ENCODE measurements around the gene LBH. TPM values are rescaled to one million over a fixed set of nuclear protein-coding genes. Genes with fewer than 3 reads are reported as not detected.
"Not testable (repeated sequence)": the region's sequence is repeated elsewhere in the genome, so short reads cannot be mapped to it uniquely, and the experiment has no call there.

LBH gene
- total RNA-seq, 2 donors from 2014 or later, result 118 to 127 TPM

- ATAC-seq, result no peak
- DNase-seq, result no peak
- H3K4me1 Mint-ChIP-seq, result peaks cover 48% of the 10 kb centered on the region
- H3K36me3 Mint-ChIP-seq (ENCODE audit: low read depth), result peaks cover 16% of the 10 kb centered on the region
- H3K27ac Mint-ChIP-seq, result peak overlapping the region; percentile 39
- no peak overlapping the region for H3K4me3 Mint-ChIP-seq
- no peaks in the 10 kb centered on the region for H3K9me3 ChIP-seq (ENCODE audit: control insufficient read depth, low read length, poor library complexity, severe bottlenecking)
- H3K27me3 Mint-ChIP-seq, result no peaks in the 10 kb centered on the region
Observed at GRCh38 chr2:30259827-30260679, 28.7 kb downstream of the LBH start.

DNA sequence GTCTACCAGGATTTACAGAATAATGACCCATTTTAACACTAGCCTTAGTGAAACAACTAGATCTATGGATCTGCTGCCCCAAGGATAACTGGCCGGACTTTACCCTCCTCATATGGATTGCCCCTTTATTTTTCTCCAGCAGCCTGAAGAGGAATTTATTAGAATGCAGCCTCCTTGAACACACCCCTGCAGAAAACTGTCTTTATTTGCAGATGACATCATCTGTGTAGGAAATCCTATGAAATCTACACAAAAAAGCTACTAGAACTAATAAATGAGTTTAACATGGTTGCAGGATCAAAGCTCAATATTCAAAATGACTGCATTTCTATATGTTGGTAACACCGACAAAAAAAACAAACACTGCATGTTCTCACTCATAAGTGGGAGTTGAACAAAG lies 29.6 kb downstream of the LBH start:
- Mint-ChIP-seq H3K27me3 (no peaks in the 10 kb centered on the region), H3K36me3 (ENCODE audit: low read depth) (peaks cover 17% of the 10 kb centered on the region), H3K4me3 (no peak overlapping the region), H3K4me1 (peaks cover 50% of the 10 kb centered on the region), H3K27ac (peak overlapping the region; percentile 39)
- DNase-seq (no peak), ATAC-seq (no peak)
- no peaks in the 10 kb centered on the region for H3K9me3 ChIP-seq (ENCODE audit: control insufficient read depth, low read length, poor library complexity, severe bottlenecking)

GRCh38 chr2:30261695-30262211 lies 30.4 kb downstream of the LBH start:
- H3K9me3 ChIP-seq (ENCODE audit: control insufficient read depth, low read length, poor library complexity, severe bottlenecking), result no peaks in the 10 kb centered on the region
- Mint-ChIP-seq H3K4me1 (peaks cover 51% of the 10 kb centered on the region), H3K36me3 (ENCODE audit: low read depth) (peaks cover 19% of the 10 kb centered on the region), H3K27ac (peak overlapping the region; percentile 48), H3K4me3 (no peak overlapping the region), H3K27me3 (no peaks in the 10 kb centered on the region)
- ATAC-seq, result no peak
- DNase-seq, result no peak

GRCh38 chr2:30262716-30263309 lies 31.5 kb downstream of the LBH start:
- ATAC-seq (no peak), DNase-seq (no peak)
- no peaks in the 10 kb centered on the region for H3K9me3 ChIP-seq (ENCODE audit: control insufficient read depth, low read length, poor library complexity, severe bottlenecking)
- Mint-ChIP-seq H3K27ac (peak overlapping the region; percentile 48), H3K4me1 (peaks cover 48% of the 10 kb centered on the region), H3K27me3 (no peaks in the 10 kb centered on the region), H3K36me3 (ENCODE audit: low read depth) (peaks cover 17% of the 10 kb centered on the region), H3K4me3 (no peak overlapping the region)

DNA sequence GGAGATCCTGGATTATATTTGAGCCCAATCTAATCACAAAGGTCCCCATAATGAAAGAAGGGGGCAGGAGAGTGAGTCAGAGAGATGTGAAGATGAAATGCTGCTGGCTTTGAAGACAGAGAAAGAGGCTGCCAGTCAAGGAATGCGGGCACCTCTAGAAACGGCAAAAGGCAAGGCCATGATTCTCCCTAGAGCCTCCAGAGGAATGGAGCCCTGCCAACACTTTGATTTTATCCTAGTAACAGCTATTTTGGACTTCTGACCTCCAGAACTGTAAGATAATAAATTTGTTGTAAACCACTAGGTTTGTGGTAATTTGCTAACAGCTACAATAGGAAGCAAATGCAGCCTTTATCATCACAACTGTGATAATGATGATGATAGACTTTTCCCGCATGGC lies 32.9 kb downstream of the LBH start:
- H3K9me3 ChIP-seq (ENCODE audit: control insufficient read depth, low read length, poor library complexity, severe bottlenecking), result no peaks in the 10 kb centered on the region
- H3K4me3 Mint-ChIP-seq, result peak overlapping the region; percentile 31
- no peak for DNase-seq
- H3K36me3 Mint-ChIP-seq (ENCODE audit: low read depth), result peaks cover 10% of the 10 kb centered on the region
- peaks cover 41% of the 10 kb centered on the region for H3K4me1 Mint-ChIP-seq
- H3K27ac Mint-ChIP-seq, result peak overlapping the region; percentile 48
- no peaks in the 10 kb centered on the region for H3K27me3 Mint-ChIP-seq
- no peak for ATAC-seq

- peaks cover 6% of the 10 kb centered on the region for H3K36me3 Mint-ChIP-seq (ENCODE audit: low read depth)
- no peaks in the 10 kb centered on the region for H3K9me3 ChIP-seq (ENCODE audit: control insufficient read depth, low read length, poor library complexity, severe bottlenecking)
- H3K27me3 Mint-ChIP-seq, result no peaks in the 10 kb centered on the region
- no peak for DNase-seq
- H3K27ac Mint-ChIP-seq, result peak overlapping the region; percentile 97
- no peak for ATAC-seq
- H3K4me3 Mint-ChIP-seq, result peak overlapping the region; percentile 93
- peaks cover 32% of the 10 kb centered on the region for H3K4me1 Mint-ChIP-seq
Observed at GRCh38 chr2:30265052-30266015, 34.0 kb downstream of the LBH start.

DNA sequence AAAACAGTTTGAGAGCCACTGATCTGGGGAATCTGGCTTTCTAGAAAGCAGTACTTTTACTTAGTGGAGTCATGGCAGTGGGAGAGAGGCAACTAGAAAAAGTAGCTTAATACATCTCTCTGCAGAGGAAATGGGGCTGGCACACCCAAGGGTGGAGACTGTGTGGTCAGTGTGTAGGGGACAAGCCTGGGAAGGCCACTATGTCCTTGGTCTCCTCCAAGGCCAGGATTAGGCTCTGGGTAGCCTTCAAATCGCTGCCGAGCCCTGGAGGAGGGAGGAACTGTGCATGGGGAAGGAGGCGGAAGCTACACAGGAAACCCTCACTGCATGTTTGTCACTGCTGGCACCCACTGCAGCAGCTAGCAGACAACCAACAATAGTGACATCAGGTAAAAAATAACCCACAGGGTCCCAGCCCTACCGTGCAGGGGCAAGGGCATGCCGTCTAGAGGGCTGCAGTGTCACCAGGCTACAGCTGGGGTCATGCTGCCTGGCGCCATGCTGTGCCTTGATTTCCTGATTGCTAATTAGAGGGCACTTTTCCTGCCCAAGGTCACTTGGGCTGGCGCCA lies 34.8 kb downstream of the LBH start:
- Mint-ChIP-seq H3K4me1 (peaks cover 27% of the 10 kb centered on the region), H3K36me3 (ENCODE audit: low read depth) (peaks cover 6% of the 10 kb centered on the region), H3K4me3 (peak overlapping the region; percentile 93), H3K27me3 (no peaks in the 10 kb centered on the region), H3K27ac (peak overlapping the region; percentile 97)
- DNase-seq (peak in 2 of 3 donors; percentile 45), ATAC-seq (peak; percentile 93)
- no peaks in the 10 kb centered on the region for H3K9me3 ChIP-seq (ENCODE audit: control insufficient read depth, low read length, poor library complexity, severe bottlenecking)

GRCh38 chr2:30266705-30267104 lies 35.4 kb downstream of the LBH start:
- Mint-ChIP-seq H3K36me3 (ENCODE audit: low read depth) (peaks cover 6% of the 10 kb centered on the region), H3K4me3 (peak overlapping the region; percentile 93), H3K27me3 (no peaks in the 10 kb centered on the region), H3K4me1 (peaks cover 31% of the 10 kb centered on the region), H3K27ac (peak overlapping the region; percentile 97)
- ATAC-seq (peak; percentile 15), DNase-seq (no peak)
- no peaks in the 10 kb centered on the region for H3K9me3 ChIP-seq (ENCODE audit: control insufficient read depth, low read length, poor library complexity, severe bottlenecking)

DNA sequence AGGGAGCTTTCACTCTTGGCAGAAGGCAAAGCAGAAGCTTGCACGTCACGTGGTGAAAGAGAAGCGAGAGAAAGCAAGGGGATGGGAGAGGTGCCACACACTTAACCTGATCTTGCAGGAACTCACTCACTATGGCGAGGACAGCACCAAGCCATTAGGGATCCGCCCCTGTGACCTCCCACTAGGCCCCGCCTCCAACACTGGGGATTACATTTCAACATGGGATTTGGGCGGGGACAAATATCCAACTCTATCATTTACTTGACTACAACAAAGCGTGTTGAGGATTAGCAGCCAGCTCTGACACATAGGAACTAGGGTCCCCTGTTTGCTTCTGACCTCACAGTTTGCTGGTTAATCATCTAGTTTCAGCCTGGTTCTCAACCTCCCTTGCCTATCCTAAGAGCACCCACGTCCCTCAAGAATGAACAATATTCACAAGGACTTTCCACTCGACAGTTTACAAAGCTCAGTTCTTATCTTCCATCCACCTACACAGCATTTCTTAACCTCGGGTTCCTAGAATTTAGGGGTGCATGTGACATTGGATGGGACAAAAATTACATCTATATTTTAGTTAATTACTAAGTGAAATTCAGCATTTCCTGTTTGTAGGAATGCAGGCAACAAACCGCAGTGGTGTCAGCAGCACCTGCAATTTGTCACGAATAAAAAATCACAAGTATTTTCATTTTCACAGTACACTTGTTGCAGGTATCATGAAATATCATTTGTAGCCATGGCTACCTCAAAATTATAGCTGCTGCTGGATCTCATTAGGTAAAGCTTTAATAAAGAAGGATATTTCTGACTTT lies 36.0 kb downstream of the LBH start:
- ATAC-seq (peak; percentile 22), DNase-seq (no peak)
- H3K4me3 Mint-ChIP-seq, result peak overlapping the region; percentile 93
- no peaks in the 10 kb centered on the region for H3K27me3 Mint-ChIP-seq
- H3K36me3 Mint-ChIP-seq (ENCODE audit: low read depth), result peaks cover 6% of the 10 kb centered on the region
- H3K9me3 ChIP-seq (ENCODE audit: control insufficient read depth, low read length, poor library complexity, severe bottlenecking), result no peaks in the 10 kb centered on the region
- H3K4me1 Mint-ChIP-seq, result peaks cover 32% of the 10 kb centered on the region
- peak overlapping the region; percentile 97 for H3K27ac Mint-ChIP-seq

DNA sequence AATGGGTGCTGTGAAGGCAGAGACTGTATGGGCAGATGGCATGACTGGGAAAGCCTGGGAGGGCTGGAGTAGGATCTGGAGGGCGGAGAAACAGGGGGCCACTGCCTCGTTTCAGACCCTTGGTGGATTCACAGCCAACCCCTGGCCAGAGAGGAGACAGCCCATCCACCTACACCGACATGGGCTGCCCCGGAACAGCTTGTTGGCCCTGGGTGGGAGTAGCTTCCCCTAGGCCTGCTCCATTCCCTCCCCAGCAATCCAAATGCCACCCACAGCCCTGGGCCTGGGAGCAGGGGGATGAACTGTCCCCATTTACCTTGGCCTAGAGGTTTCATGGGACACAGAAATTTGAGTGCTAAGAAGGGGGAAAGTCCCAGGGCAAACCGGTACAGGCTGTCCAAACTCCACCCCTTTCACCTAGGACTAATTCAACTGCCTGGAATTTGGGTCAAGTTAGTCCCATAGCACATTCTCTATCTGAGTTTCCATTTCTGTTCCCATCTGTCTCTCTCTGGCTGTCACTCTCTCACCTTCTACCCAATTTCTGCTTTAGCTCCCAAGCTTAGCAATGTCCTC lies 37.0 kb downstream of the LBH start:
- DNase-seq, result no peak
- Mint-ChIP-seq H3K27ac (peak overlapping the region; percentile 97), H3K4me3 (peak overlapping the region; percentile 12), H3K27me3 (no peaks in the 10 kb centered on the region), H3K4me1 (peaks cover 33% of the 10 kb centered on the region), H3K36me3 (ENCODE audit: low read depth) (peaks cover 3% of the 10 kb centered on the region)
- H3K9me3 ChIP-seq (ENCODE audit: control insufficient read depth, low read length, poor library complexity, severe bottlenecking), result no peaks in the 10 kb centered on the region
- ATAC-seq, result no peak

GRCh38 chr2:30269114-30269770 lies 37.9 kb downstream of the LBH start:
- not testable (repeated sequence) for ATAC-seq; H3K27me3 Mint-ChIP-seq; H3K9me3 ChIP-seq (ENCODE audit: control insufficient read depth, low read length, poor library complexity, severe bottlenecking); H3K4me3 Mint-ChIP-seq; DNase-seq; H3K36me3 Mint-ChIP-seq (ENCODE audit: low read depth)
- Mint-ChIP-seq H3K4me1 (peaks cover 31% of the 10 kb centered on the region), H3K27ac (peak overlapping the region; percentile 97)
